PFSK-1 (cell line): ENCODE data around the gene TWIST1.

Experiments used
- FOXP2 ChIP-seq: optimal IDR thresholded peaks from 2 replicates; pipeline ENCODE3; 2011; ENCODE audit warnings: borderline replicate concordance, control low read depth, inconsistent platforms; ENCODE audit not compliant: insufficient read depth; ENCODE audit errors: extremely low read length, extremely low read depth
- POLR2AphosphoS5 ChIP-seq: IDR thresholded peaks from 2 replicates; pipeline ENCODE4 v1.6.1; 2012; ENCODE audit warnings: low read depth, mild to moderate bottlenecking, control low read depth, low read length, moderate library complexity
- SIN3A ChIP-seq: IDR thresholded peaks from 2 replicates; pipeline ENCODE4 v1.6.1; 2012; ENCODE audit warnings: mild to moderate bottlenecking, low read length, moderate library complexity, borderline replicate concordance; ENCODE audit not compliant: insufficient read depth
- TAF1 ChIP-seq: IDR thresholded peaks from 2 replicates; pipeline ENCODE4 v1.6.1; 2012; ENCODE audit warnings: low read length, control low read depth, borderline replicate concordance; ENCODE audit not compliant: insufficient read depth
- TF ChIP-seq, protein P1 (sequence below), 2 experiments: IDR thresholded peaks; 2 replicates each; pipeline versions ENCODE4 v1.6.1 to v1.8.0; 2011 to 2012; ENCODE audit warnings: low read depth in 2 of 2, low read length in 2 of 2, control low read depth in 1 of 2, inconsistent platforms in 1 of 2, mild to moderate bottlenecking in 1 of 2, moderate library complexity in 1 of 2; ENCODE audit not compliant: insufficient read depth in 1 of 2

DNA sequence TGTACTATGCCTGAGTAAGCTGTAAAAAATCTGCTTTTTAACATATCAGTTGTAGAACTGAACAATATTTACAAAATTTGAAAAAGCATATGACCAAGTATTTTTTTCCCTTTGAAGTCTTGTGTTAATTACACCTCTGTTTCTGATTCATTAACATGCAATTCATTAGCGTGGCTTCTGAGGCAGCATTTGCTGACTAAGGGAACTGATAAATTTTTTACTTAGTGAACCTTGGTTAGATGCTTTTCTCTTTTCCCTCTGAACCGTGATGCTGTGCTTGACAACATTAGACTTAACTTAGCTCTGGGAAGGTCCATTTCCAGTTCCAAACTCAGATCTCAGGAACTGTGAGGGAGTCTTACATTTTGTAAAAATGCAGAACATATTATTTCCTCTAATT, 28.1 kb downstream of the TWIST1 start:
- TF ChIP-seq POLR2AphosphoS5 (no peak), TAF1 (no peak), FOXP2 (no peak), SIN3A (no peak)
- TF ChIP-seq, protein P1, sequence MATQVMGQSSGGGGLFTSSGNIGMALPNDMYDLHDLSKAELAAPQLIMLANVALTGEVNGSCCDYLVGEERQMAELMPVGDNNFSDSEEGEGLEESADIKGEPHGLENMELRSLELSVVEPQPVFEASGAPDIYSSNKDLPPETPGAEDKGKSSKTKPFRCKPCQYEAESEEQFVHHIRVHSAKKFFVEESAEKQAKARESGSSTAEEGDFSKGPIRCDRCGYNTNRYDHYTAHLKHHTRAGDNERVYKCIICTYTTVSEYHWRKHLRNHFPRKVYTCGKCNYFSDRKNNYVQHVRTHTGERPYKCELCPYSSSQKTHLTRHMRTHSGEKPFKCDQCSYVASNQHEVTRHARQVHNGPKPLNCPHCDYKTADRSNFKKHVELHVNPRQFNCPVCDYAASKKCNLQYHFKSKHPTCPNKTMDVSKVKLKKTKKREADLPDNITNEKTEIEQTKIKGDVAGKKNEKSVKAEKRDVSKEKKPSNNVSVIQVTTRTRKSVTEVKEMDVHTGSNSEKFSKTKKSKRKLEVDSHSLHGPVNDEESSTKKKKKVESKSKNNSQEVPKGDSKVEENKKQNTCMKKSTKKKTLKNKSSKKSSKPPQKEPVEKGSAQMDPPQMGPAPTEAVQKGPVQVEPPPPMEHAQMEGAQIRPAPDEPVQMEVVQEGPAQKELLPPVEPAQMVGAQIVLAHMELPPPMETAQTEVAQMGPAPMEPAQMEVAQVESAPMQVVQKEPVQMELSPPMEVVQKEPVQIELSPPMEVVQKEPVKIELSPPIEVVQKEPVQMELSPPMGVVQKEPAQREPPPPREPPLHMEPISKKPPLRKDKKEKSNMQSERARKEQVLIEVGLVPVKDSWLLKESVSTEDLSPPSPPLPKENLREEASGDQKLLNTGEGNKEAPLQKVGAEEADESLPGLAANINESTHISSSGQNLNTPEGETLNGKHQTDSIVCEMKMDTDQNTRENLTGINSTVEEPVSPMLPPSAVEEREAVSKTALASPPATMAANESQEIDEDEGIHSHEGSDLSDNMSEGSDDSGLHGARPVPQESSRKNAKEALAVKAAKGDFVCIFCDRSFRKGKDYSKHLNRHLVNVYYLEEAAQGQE (IDR thresholded peaks at IDR 0.05; ENCODE audit: insufficient read depth in 1 of 2, low read depth in 2 of 2, low read length in 2 of 2) = no peak
